Trophoblast cell (in vitro differentiated cells and primary cell): Measurements from ENCODE around the gene PSME3.
"Not testable (repeated sequence)": the region's sequence is repeated elsewhere in the genome, so short reads cannot be mapped to it uniquely, and the experiment has no call there.

ENCODE experiments used
- DNase-seq, 2 donors: peaks; one replicate each; pipeline ENCODE4 v3.0.0-alpha.2; 2016
- H2AFZ ChIP-seq: 2 replicates; pipeline ENCODE4 v1.6.1; 2013; ENCODE audit warnings: low read length, moderate library complexity, mild to moderate bottlenecking; ENCODE audit not compliant: insufficient read depth, poor library complexity
- H2AK5ac ChIP-seq: 2 replicates; pipeline ENCODE4 v1.6.1; 2013; ENCODE audit warnings: mild to moderate bottlenecking, low read length
- H2BK120ac ChIP-seq: 2 replicates; pipeline ENCODE4 v1.6.1; 2013; ENCODE audit warnings: low read length, mild to moderate bottlenecking, moderate library complexity; ENCODE audit not compliant: insufficient read depth, poor library complexity
- H2BK12ac ChIP-seq: 2 replicates; pipeline ENCODE4 v1.6.1; 2013; ENCODE audit warnings: mild to moderate bottlenecking, low read length, moderate library complexity
- H2BK5ac ChIP-seq: 2 replicates; pipeline ENCODE4 v1.6.1; 2013; ENCODE audit warnings: low read length, low read depth, moderate library complexity, mild to moderate bottlenecking; ENCODE audit not compliant: poor library complexity
- H3K14ac ChIP-seq: 2 replicates; pipeline ENCODE4 v1.6.1; 2013; ENCODE audit warnings: mild to moderate bottlenecking, low read length
- H3K18ac ChIP-seq: 2 replicates; pipeline ENCODE4 v1.6.1; 2013; ENCODE audit warnings: mild to moderate bottlenecking, low read length
- H3K23ac ChIP-seq: 2 replicates; pipeline ENCODE4 v1.6.1; 2013; ENCODE audit warnings: low read length
- H3K27ac ChIP-seq: 2 replicates; pipeline ENCODE4 v1.5.1; 2013; ENCODE audit warnings: low read depth, mild to moderate bottlenecking, inconsistent platforms, low read length, moderate library complexity
- H3K27me3 ChIP-seq: 2 replicates; pipeline ENCODE4 v1.6.1; 2013; ENCODE audit warnings: inconsistent platforms, mild to moderate bottlenecking, low read length, moderate library complexity; ENCODE audit not compliant: insufficient read depth
- H3K36me3 ChIP-seq, 2 experiments: 1 replicate in 1 of 2; 2 replicates in 1 of 2; pipeline ENCODE4 v1.6.1; 2013; ENCODE audit warnings: low read length in 2 of 2, mild to moderate bottlenecking in 2 of 2, moderate library complexity in 1 of 2; ENCODE audit not compliant: insufficient read depth in 2 of 2, control insufficient read depth in 1 of 2
- H3K4ac ChIP-seq: 2 replicates; pipeline ENCODE4 v1.6.1; 2013; ENCODE audit warnings: low read depth, mild to moderate bottlenecking, low read length, moderate library complexity
- H3K4me1 ChIP-seq, 2 experiments: 1 replicate in 1 of 2; 2 replicates in 1 of 2; pipeline ENCODE4 v1.6.1; 2013; ENCODE audit warnings: low read length in 2 of 2, mild to moderate bottlenecking in 2 of 2, moderate library complexity in 1 of 2; ENCODE audit not compliant: insufficient read depth in 2 of 2, control insufficient read depth in 1 of 2
- H3K4me2 ChIP-seq: 2 replicates; pipeline ENCODE4 v1.6.1; 2013; ENCODE audit warnings: inconsistent platforms, mild to moderate bottlenecking, low read length, moderate library complexity
- H3K4me3 ChIP-seq: 2 replicates; pipeline ENCODE4 v1.5.1; 2013; ENCODE audit warnings: mild to moderate bottlenecking, low read depth, low read length, inconsistent platforms
- H3K79me1 ChIP-seq: one replicate; pipeline ENCODE4 v1.6.1; 2013; ENCODE audit warnings: low read length
- H3K79me2 ChIP-seq: 2 replicates; pipeline ENCODE4 v1.6.1; 2013; ENCODE audit warnings: low read length, mild to moderate bottlenecking; ENCODE audit not compliant: control insufficient read depth, insufficient read depth, poor library complexity
- H3K9ac ChIP-seq: 2 replicates; pipeline ENCODE4 v1.6.1; 2013; ENCODE audit warnings: mild to moderate bottlenecking, low read length
- H3K9me3 ChIP-seq: 2 replicates; pipeline ENCODE4 v1.6.1; 2013; ENCODE audit warnings: low read depth, mild to moderate bottlenecking, control low read depth, inconsistent platforms, low read length; ENCODE audit not compliant: insufficient read depth
- H4K12ac ChIP-seq: 2 replicates; pipeline ENCODE4 v1.6.1; 2013; ENCODE audit warnings: low read depth, mild to moderate bottlenecking, low read length, moderate library complexity
- H4K8ac ChIP-seq: 2 replicates; pipeline ENCODE4 v1.6.1; 2013; ENCODE audit warnings: low read depth, mild to moderate bottlenecking, low read length, moderate library complexity
- H4K91ac ChIP-seq: one replicate; pipeline ENCODE4 v1.6.1; 2013; ENCODE audit warnings: low read depth, mild to moderate bottlenecking, low read length, moderate library complexity
- WGBS: extraction: QIAGEN DNeasy Blood & Tissue Kit; methylation state at CpG from one replicate; pipeline ENCODE4 v1.1.7; 2013; ENCODE audit warnings: missing lambda C conversion rate; ENCODE audit not compliant: insufficient read length, insufficient coverage; ENCODE audit errors: extremely low coverage; 5-methylcytosine and 5-hydroxymethylcytosine counted together

Gene PSME3

DNA sequence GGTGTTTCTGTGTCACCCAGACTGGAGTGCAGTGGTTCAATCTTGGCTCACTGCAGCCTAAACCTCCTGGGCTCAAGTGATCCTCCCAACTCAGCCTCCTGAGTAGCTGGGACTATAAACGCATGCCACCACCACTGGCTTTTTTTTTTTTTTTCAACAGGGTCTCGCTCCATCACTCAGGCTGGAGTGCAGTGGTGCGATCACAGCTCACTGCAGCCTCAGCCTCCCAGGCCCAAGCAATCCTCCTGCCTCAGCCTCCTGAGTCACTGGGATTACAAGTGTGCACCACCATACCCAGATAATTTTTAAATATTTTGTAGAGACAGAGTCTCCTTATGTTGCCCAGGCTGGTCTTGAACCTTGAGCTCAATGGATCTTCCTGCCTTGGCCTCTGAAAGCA, 52.6 kb downstream of the PSME3 start:
- H4K12ac ChIP-seq, H4K91ac ChIP-seq, H3K36me3 ChIP-seq, DNase-seq, H2BK120ac ChIP-seq, H2AK5ac ChIP-seq, H3K4me1 ChIP-seq, H3K4me3 ChIP-seq, H2BK5ac ChIP-seq, H2BK12ac ChIP-seq, H3K79me2 ChIP-seq, H3K18ac ChIP-seq, H3K9ac ChIP-seq, H4K8ac ChIP-seq, H3K9me3 ChIP-seq, H3K23ac ChIP-seq, H3K14ac ChIP-seq, H3K27me3 ChIP-seq, H3K4ac ChIP-seq, H3K4me2 ChIP-seq, H3K79me1 ChIP-seq, H3K27ac ChIP-seq, H2AFZ ChIP-seq: not testable (repeated sequence)
- WGBS = no CpG with 5 or more reads among the region's 3 CpGs

DNA sequence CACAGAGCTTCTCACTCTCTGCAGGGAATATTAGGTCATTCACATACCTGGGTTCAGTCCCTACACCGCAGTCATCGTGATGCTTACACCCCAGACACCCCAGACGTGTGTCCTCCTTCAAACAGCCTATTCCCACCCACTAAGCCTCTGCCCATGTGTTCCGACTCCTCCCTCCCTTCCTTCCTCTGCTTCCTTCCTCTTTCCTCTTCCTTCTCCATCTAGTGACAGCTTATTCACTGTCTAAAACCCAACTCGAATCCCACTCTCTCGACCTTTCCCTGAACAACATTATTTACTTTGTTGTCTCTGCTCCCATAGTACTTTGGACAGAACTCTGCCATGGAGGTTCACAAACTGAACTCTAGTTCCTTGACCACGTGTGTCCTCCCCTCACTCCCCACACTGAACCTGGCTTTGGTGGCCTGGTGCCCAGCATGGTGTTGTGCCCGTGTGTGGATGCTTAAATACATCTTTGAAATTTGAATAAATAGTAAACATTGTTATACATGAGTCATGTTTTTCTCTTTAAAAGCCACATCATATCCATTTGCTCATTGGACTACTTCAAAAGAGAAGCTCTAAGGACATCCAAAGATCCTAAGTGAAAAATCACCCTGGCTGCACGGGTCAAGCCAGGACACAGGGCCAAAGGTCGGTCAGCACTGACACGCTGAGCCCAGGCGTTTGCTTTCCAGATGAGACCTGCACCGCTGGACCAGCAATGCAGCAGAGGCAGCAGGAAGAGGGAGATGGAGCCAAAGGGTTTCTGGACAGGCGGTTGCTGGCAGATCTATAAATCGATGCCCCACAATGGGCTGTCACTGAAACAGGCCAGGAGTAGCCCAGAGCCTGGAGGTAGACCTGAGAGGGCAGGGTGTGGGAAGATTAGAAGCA, 53.3 kb downstream of the PSME3 start:
- no peaks in the 10 kb centered on the region for H3K27me3 ChIP-seq
- no peak overlapping the region for H3K4me3 ChIP-seq
- H3K27ac ChIP-seq = no peak overlapping the region
- H2AK5ac ChIP-seq = no peak overlapping the region
- H3K4me2 ChIP-seq = no peak overlapping the region
- H3K36me3 ChIP-seq = no peaks in the 10 kb centered on the region
- H4K12ac ChIP-seq = no peak overlapping the region
- H2BK12ac ChIP-seq = no peak overlapping the region
- no peaks in the 10 kb centered on the region for H3K79me2 ChIP-seq
- H3K18ac ChIP-seq = no peak overlapping the region
- no peaks in the 10 kb centered on the region for H3K9me3 ChIP-seq
- H3K14ac ChIP-seq = no peak overlapping the region
- no peaks in the 10 kb centered on the region for H3K4me1 ChIP-seq
- WGBS = 100% methylated on average over 2 of the region's 15 CpGs
- H3K4ac ChIP-seq = no peak overlapping the region
- no peak overlapping the region for H4K91ac ChIP-seq
- no peak overlapping the region for H2AFZ ChIP-seq
- H3K9ac ChIP-seq = no peak overlapping the region
- H3K79me1 ChIP-seq = no peaks in the 10 kb centered on the region
- no peak overlapping the region for H4K8ac ChIP-seq
- H2BK5ac ChIP-seq = no peak overlapping the region
- DNase-seq = no peak
- no peak overlapping the region for H3K23ac ChIP-seq
- no peak overlapping the region for H2BK120ac ChIP-seq

DNA sequence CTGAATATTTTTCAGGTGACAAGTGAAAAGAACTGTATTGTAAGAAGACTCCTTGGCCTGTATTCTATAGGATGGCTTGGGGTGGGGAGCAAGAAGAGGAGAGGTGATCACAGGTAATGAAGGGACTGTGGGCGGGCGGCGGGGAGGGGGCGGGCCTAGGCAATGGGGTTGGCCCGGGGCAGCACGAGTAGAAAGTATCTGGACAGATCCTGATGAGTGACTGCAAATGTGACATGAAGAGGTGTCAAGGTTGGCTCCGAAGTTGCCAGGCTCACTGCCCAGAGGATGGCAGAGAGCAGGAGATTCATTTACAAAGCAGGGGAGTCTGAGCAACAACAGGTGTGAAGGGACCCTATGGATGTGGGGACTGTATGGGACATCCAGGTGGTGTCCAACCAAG, 56.6 kb downstream of the PSME3 start:
- no peak overlapping the region for H3K27ac ChIP-seq
- H4K12ac ChIP-seq = no peak overlapping the region
- H3K79me2 ChIP-seq = no peaks in the 10 kb centered on the region
- H3K4me1 ChIP-seq = no peaks in the 10 kb centered on the region
- H3K4ac ChIP-seq = no peak overlapping the region
- no peak overlapping the region for H2BK5ac ChIP-seq
- no peak for DNase-seq
- H3K9ac ChIP-seq = no peak overlapping the region
- H3K36me3 ChIP-seq = peaks cover 0 to 2% of the 10 kb centered on the region in 2 experiments
- H3K23ac ChIP-seq = no peak overlapping the region
- WGBS = no CpG with 5 or more reads among the region's 7 CpGs
- H2BK120ac ChIP-seq = no peak overlapping the region
- no peak overlapping the region for H4K8ac ChIP-seq
- no peak overlapping the region for H2BK12ac ChIP-seq
- no peak overlapping the region for H2AFZ ChIP-seq
- H2AK5ac ChIP-seq = no peak overlapping the region
- H3K27me3 ChIP-seq = no peaks in the 10 kb centered on the region
- H3K9me3 ChIP-seq = no peaks in the 10 kb centered on the region
- no peak overlapping the region for H3K4me3 ChIP-seq
- no peak overlapping the region for H4K91ac ChIP-seq
- H3K14ac ChIP-seq = no peak overlapping the region
- no peak overlapping the region for H3K4me2 ChIP-seq
- H3K18ac ChIP-seq = no peak overlapping the region
- no peaks in the 10 kb centered on the region for H3K79me1 ChIP-seq

DNA sequence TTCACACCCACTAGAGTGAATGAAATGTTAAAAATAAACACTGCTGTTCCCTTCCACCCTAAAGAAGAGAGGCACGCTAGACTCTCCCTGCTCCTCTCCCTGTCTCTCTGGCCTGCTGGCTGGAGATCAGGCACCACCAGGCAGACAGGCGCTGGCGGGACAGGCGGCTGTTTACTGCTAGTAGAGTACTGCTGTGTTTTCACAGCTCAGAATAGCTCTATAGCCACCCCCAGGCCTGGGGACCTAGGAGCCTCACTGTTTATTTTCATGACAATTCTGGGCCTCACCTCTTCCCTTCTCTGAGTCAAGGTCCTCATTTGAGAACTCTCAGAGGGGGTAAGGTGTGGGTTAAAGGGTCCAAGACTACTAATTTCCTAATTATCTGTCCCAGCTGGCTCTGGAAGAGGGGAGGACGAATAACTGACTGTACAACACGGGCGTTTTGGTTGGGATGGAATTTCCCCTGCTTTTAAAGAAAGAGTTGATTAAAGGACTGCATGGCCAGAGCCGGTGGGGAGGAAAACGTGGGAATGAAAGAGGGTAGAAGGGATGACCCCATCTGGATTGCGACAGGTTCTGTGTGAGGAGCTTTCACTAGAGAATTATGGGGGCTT, 58.4 kb downstream of the PSME3 start:
- no peak overlapping the region for H3K18ac ChIP-seq
- no peak overlapping the region for H2BK5ac ChIP-seq
- H3K4me2 ChIP-seq = no peak overlapping the region
- H3K79me2 ChIP-seq = no peaks in the 10 kb centered on the region
- H3K9me3 ChIP-seq = no peaks in the 10 kb centered on the region
- H3K27me3 ChIP-seq = no peaks in the 10 kb centered on the region
- no peak overlapping the region for H4K8ac ChIP-seq
- no peak for DNase-seq
- no CpG with 5 or more reads among the region's 10 CpGs for WGBS
- H3K27ac ChIP-seq = no peak overlapping the region
- H3K9ac ChIP-seq = no peak overlapping the region
- H2AFZ ChIP-seq = no peak overlapping the region
- H3K79me1 ChIP-seq = no peaks in the 10 kb centered on the region
- no peak overlapping the region for H2BK120ac ChIP-seq
- no peak overlapping the region for H3K14ac ChIP-seq
- no peak overlapping the region for H4K91ac ChIP-seq
- H3K4me1 ChIP-seq = no peaks in the 10 kb centered on the region
- H3K36me3 ChIP-seq = peaks cover 0 to 2% of the 10 kb centered on the region in 2 experiments
- H4K12ac ChIP-seq = no peak overlapping the region
- no peak overlapping the region for H2AK5ac ChIP-seq
- no peak overlapping the region for H2BK12ac ChIP-seq
- H3K23ac ChIP-seq = no peak overlapping the region
- H3K4me3 ChIP-seq = no peak overlapping the region
- H3K4ac ChIP-seq = no peak overlapping the region
